ENCODE measurements around the gene SPINK9.
A peak's percentile ranks its signal among the peaks of the same experiment; 100 is the strongest.

Gene SPINK9

DNA sequence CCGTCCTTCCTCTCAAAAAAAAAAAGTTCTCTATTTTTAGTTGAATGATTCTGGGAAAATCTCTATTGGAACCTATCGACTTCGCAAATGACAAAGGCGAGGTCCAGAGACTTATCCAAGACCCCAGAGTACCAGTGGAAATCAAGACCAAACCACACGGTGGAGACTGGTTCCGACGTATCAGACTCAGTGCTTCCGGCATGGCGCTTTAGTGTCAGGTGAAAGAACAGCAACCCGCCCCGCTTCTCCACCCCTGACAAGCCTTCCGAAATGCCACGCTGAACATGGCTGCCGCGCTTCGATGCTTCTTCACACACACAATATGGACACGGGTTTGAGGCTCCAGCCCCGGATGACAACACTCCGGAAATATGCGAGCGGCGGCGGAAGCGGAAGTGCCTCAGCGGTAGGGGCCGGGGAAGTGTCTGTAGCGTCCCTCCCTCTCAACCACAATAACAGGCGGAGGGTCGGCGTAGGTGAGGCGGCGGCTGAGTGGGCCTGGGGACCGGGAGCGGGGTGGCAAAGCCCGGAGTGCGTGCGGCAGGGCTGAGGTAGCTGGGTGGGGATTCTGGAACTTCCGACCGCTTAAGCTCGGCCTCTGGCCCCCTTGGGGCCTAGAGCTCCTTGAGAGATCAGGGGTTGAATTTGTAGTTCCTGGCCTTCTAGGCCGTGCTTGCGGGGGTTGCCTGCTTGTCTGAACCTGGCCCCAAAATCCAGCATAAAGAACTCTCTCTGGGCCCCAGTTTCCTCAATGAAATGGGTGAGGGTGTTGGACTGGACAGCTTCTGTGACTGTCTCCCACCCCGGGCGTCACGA, 48.4 kb downstream of the SPINK9 start, which contains the start of gene FBXO38:
Gene FBXO38, plus strand, starts transcription at position 395 of the 816 bp plus-strand sequence. CDS start 10,819 bp downstream, outside the sequence.
- Mint-ChIP-seq H3K27ac (peak within 1 kb of the TSS; percentile 94), H3K36me3 (peaks cover 11% of the 10 kb centered on the region), H3K4me1 (peaks cover 50% of the 10 kb centered on the region), H3K9me3 (no peaks in the 10 kb centered on the region), H3K4me3 (peak within 1 kb of the TSS; percentile 84), H3K27me3 (no peaks in the 10 kb centered on the region)
- peak; percentile 100 for ATAC-seq

DNA sequence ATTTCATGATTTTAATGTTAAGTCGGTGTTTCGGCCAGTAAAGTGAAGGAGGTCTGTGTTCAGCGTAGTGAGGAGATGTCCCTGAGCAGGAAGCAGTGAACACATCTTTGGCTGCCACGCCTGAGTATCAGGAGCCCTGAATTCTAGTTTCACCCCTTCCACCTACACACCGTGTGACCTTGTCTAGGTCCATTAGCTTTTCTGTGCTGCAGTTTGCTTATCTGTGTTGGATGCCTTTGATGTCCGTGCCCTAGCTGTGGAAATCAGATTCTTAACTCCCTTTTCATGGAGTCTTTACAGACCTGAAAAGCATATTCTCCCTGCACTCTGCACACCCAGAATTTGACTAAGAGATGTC, 49.0 kb downstream of the SPINK9 start:
- H3K4me3 Mint-ChIP-seq, result peak overlapping the region; percentile 84
- no peaks in the 10 kb centered on the region for H3K27me3 Mint-ChIP-seq
- H3K4me1 Mint-ChIP-seq, result peaks cover 53% of the 10 kb centered on the region
- peak; percentile 38 for ATAC-seq
- H3K36me3 Mint-ChIP-seq, result peaks cover 12% of the 10 kb centered on the region
- H3K9me3 Mint-ChIP-seq, result no peaks in the 10 kb centered on the region
- H3K27ac Mint-ChIP-seq, result peak overlapping the region; percentile 94

DNA sequence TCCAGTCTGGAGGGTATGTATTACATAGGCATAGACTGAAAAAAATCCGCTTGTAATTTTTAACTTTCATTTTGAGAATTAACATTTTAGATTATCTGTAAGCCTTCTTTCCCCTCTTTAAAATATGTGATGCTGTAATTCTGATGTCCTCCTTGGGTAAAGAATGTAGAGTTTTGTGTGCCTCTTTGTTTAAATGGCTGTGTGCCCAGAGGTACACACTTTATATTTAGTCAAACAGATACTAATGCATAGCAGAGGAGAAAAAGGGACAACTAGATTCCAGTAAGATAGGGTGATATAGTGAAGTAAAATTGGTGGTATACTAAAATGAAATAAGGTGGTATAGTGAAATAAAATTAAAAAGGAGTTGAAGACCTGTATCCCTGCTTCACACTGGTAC, 49.7 kb downstream of the SPINK9 start:
- H3K4me3 Mint-ChIP-seq, result peak overlapping the region; percentile 84
- H3K9me3 Mint-ChIP-seq, result no peaks in the 10 kb centered on the region
- H3K27ac Mint-ChIP-seq, result peak overlapping the region; percentile 94
- H3K27me3 Mint-ChIP-seq, result no peaks in the 10 kb centered on the region
- ATAC-seq, result no peak
- peaks cover 12% of the 10 kb centered on the region for H3K36me3 Mint-ChIP-seq
- peaks cover 53% of the 10 kb centered on the region for H3K4me1 Mint-ChIP-seq

DNA sequence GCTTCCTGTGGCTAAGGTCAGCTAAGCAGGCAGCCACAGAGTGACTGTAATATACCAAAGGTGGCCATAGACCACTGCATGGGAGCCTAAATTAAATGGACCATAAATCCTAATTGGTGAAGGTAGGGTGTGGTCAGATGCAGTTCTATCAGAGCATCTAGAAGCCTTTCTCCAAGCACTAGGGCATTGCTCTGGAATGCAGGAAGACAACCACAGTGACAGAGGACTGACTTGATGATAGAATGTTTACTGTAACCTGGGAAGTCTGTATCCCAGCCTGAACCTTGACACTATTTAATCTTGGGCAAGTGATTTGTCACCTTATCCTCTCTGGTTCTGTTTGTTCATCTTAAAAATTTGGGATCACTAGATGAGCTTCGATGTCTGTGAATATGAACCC, 50.7 kb downstream of the SPINK9 start:
- H3K27ac Mint-ChIP-seq, result no peak overlapping the region
- H3K4me3 Mint-ChIP-seq, result no peak overlapping the region
- ATAC-seq, result no peak
- H3K36me3 Mint-ChIP-seq, result peaks cover 12% of the 10 kb centered on the region
- no peaks in the 10 kb centered on the region for H3K9me3 Mint-ChIP-seq
- H3K4me1 Mint-ChIP-seq, result peaks cover 60% of the 10 kb centered on the region
- H3K27me3 Mint-ChIP-seq, result no peaks in the 10 kb centered on the region

GRCh38 chr5:148387325-148387724, 52.0 kb downstream of the SPINK9 start:
- no peak for ATAC-seq
- Mint-ChIP-seq H3K27ac (no peak overlapping the region), H3K27me3 (no peaks in the 10 kb centered on the region), H3K36me3 (peaks cover 16% of the 10 kb centered on the region), H3K4me1 (peaks cover 71% of the 10 kb centered on the region), H3K9me3 (no peaks in the 10 kb centered on the region), H3K4me3 (no peak overlapping the region)

- Mint-ChIP-seq H3K27me3 (no peaks in the 10 kb centered on the region), H3K4me1 (peaks cover 79% of the 10 kb centered on the region), H3K27ac (no peak overlapping the region), H3K4me3 (no peak overlapping the region), H3K36me3 (peaks cover 25% of the 10 kb centered on the region), H3K9me3 (no peaks in the 10 kb centered on the region)
- no peak for ATAC-seq
These were observed 53.3 kb downstream of the SPINK9 start for GRCh38 chr5:148388696-148389095.

Data from stimulated activated memory B cell treated with anti-CD40 and anti-IgM and Interleukin-4, amounts not matched to agents 10 μg/mL and 1 μg/mL and 100 μg/mL, for 72 hours (primary cell).